ENCODE measurements around the gene CARM1. TPM values are rescaled to one million over a fixed set of nuclear protein-coding genes. Genes with fewer than 3 reads are reported as not detected.

Gene CARM1
- total and polyA plus RNA-seq, 2 donors (not counting 3 experiments of a cell fraction or from before 2014, with no cell fraction given): 65.6 to 70.8 TPM

DNA sequence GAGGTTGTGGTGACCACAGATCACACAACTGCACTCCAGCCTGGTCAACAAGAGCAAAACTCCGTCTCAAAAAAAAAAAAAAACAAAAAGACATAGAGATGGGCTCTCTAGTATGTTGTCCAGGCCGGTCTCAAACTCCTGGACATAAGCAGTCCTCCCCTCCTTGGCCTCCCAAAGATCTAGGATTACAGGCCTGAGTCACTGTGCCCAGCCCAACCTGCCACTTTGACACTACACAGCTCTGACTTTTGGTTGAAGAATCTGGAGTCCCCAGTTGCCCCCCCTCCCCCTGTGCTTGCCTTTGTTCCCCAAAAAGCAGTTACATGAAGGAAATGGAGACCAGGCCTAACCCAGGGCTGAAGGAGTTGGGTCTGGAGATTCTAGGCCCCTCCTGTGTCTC lies 12.9 kb downstream of the CARM1 start:
- CTCF ChIA-PET: interaction anchor here (2.6 kb wide), 1 partner anchor 13 kb away, joined by 14 read pairs; the partner anchor contains the start of gene CARM1
- H3K4me3 ChIP-seq (replicated peaks in 1 of 3; ENCODE audit: insufficient read depth in 1 of 3, low read depth in 1 of 3, low read length in 3 of 3): no peak overlapping the region
- intact Hi-C loops (cut with micrococcal nuclease) (no loop called here), dilution Hi-C loops (cut with MboI; ENCODE audit: extremely low pct_ligation_motif_present, low sequenced_read_pairs) (no loop called here)
- no peak overlapping the region for H2AFZ ChIP-seq (ENCODE audit: low read depth, low read length)
- H3K36me3 ChIP-seq (ENCODE audit: control insufficient read depth in 2 of 2, extremely low read depth in 1 of 2, insufficient read depth in 2 of 2, low read length in 2 of 2): no peaks in the 10 kb centered on the region
- peaks cover 46% of the 10 kb centered on the region for H3K79me2 ChIP-seq (ENCODE audit: control insufficient read depth, insufficient read depth, low read length)
- no peak for FAIRE-seq
- BruUV-seq (replicated peaks): no TSS peak
- no peak for DNase-seq (ENCODE audit: low read depth, low spot score)
- no peak overlapping the region for H3K9ac ChIP-seq (replicated peaks; ENCODE audit: extremely low read depth, insufficient read depth, low read length)
- no peak for TF ChIP-seq MYC (IDR thresholded peaks at IDR 0.05; ENCODE audit: low read depth, low read length)
- TF ChIP-seq, protein P1, sequence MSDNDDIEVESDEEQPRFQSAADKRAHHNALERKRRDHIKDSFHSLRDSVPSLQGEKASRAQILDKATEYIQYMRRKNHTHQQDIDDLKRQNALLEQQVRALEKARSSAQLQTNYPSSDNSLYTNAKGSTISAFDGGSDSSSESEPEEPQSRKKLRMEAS (IDR thresholded peaks at IDR 0.05; ENCODE audit: insufficient read depth, insufficient read length): no peak
- no peak for TF ChIP-seq POLR2A (IDR thresholded peaks at IDR 0.05; ENCODE audit: low read depth, low read length)
- TF ChIP-seq FOS (IDR thresholded peaks at IDR 0.05; ENCODE audit: borderline replicate concordance, insufficient read depth, low read length): no peak
- TF ChIP-seq EZH2 (IDR thresholded peaks at IDR 0.05; ENCODE audit: borderline replicate concordance, low read depth, low read length, severe bottlenecking): no peak
- TF ChIP-seq, protein P2, sequence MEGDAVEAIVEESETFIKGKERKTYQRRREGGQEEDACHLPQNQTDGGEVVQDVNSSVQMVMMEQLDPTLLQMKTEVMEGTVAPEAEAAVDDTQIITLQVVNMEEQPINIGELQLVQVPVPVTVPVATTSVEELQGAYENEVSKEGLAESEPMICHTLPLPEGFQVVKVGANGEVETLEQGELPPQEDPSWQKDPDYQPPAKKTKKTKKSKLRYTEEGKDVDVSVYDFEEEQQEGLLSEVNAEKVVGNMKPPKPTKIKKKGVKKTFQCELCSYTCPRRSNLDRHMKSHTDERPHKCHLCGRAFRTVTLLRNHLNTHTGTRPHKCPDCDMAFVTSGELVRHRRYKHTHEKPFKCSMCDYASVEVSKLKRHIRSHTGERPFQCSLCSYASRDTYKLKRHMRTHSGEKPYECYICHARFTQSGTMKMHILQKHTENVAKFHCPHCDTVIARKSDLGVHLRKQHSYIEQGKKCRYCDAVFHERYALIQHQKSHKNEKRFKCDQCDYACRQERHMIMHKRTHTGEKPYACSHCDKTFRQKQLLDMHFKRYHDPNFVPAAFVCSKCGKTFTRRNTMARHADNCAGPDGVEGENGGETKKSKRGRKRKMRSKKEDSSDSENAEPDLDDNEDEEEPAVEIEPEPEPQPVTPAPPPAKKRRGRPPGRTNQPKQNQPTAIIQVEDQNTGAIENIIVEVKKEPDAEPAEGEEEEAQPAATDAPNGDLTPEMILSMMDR (IDR thresholded peaks at IDR 0.05; ENCODE audit: extremely low read depth in 1 of 2, insufficient read depth in 1 of 2, low read depth in 1 of 2, low read length in 2 of 2): no peak
- no peak for TF ChIP-seq GATA2 (IDR thresholded peaks at IDR 0.05; ENCODE audit: insufficient read depth, insufficient read length, low read depth, low read length)
- no peak for TF ChIP-seq POLR2AphosphoS5 (IDR thresholded peaks at IDR 0.05; ENCODE audit: insufficient read depth, low read depth, low read length)
- TF ChIP-seq JUN (IDR thresholded peaks at IDR 0.05; ENCODE audit: borderline replicate concordance, insufficient read depth, insufficient read length, low read depth): no peak
- H3K27me3 ChIP-seq (ENCODE audit: control insufficient read depth in 2 of 2, insufficient read depth in 2 of 2, low read length in 2 of 2): no peaks in the 10 kb centered on the region
- no peaks in the 10 kb centered on the region for H3K9me3 ChIP-seq (replicated peaks; ENCODE audit: control insufficient read depth, insufficient read depth, low read length)
- H3K4me1 ChIP-seq (ENCODE audit: control insufficient read depth, extremely low read depth, insufficient read depth, low read length): no peaks in the 10 kb centered on the region
- no peaks in the 10 kb centered on the region for H4K20me1 ChIP-seq (replicated peaks; ENCODE audit: control insufficient read depth, extremely low read depth, insufficient read depth, low read length)
- no peak overlapping the region for H3K27ac ChIP-seq (ENCODE audit: insufficient read depth, low read depth, low read length)
- no peaks in the 10 kb centered on the region for H3K9me1 ChIP-seq (replicated peaks; ENCODE audit: control insufficient read depth, extremely low read depth, insufficient read depth, low read length)
- POLR2A ChIA-PET: interaction anchor here (0.6 kb wide), 1 partner anchor 115 kb away, joined by 4 read pairs; no protein-coding TSS in a partner anchor
- no peak overlapping the region for H3K4me2 ChIP-seq (ENCODE audit: insufficient read depth, low read length)
